Neural crest cell (in vitro differentiated cells): Measurements from ENCODE around the gene CAPZA2. TPM values are rescaled to one million over a fixed set of nuclear protein-coding genes. Genes with fewer than 3 reads are reported as not detected.

Experiments
- DNase-seq: peaks from one replicate; pipeline ENCODE4 v3.0.0; 2021; ENCODE audit warnings: low read depth, mixed read lengths, low spot score
- H3K27ac Mint-ChIP-seq: one replicate; pipeline ENCODE4 v1.8.0; 2021; ENCODE audit warnings: mild to moderate bottlenecking, mixed read lengths; ENCODE audit not compliant: unreplicated experiment
- H3K27me3 Mint-ChIP-seq: 2 replicates; pipeline ENCODE4 v1.8.0; 2021; ENCODE audit warnings: low read depth, mild to moderate bottlenecking, mixed read lengths
- H3K36me3 Mint-ChIP-seq: 2 replicates; pipeline ENCODE4 v1.8.0; 2021; ENCODE audit warnings: low read depth, mild to moderate bottlenecking, mixed read lengths
- H3K4me1 Mint-ChIP-seq: 2 replicates; pipeline ENCODE4 v1.8.0; 2021; ENCODE audit warnings: mixed read lengths
- H3K4me3 Mint-ChIP-seq: one replicate; pipeline ENCODE4 v1.8.0; 2021; ENCODE audit warnings: mild to moderate bottlenecking, mixed read lengths
- H3K9me3 Mint-ChIP-seq: 2 replicates; pipeline ENCODE4 v1.8.0; 2021; ENCODE audit warnings: mixed read lengths
- CTCF ChIP-seq: fragments of 200-600 bp; sonication (generic); conservative IDR thresholded peaks from 2 replicates; pipeline ENCODE4 v1.5.0; 2021; ENCODE audit warnings: antibody characterized with exemption, mild to moderate bottlenecking
- total RNA-seq: library from RNA; stranded (reverse); gene quantifications from 2 replicates; pipeline ENCODE4 v1.2.1, GENCODE V29; 2021

The CAPZA2 gene
- total RNA-seq, 1 donor from 2014 or later, result 115 TPM

GRCh38 chr7:116824449-116824848 lies 37.9 kb upstream of the CAPZA2 start:
- Mint-ChIP-seq H3K9me3 (peaks cover 9% of the 10 kb centered on the region), H3K27me3 (peaks cover 10% of the 10 kb centered on the region), H3K4me1 (no peaks in the 10 kb centered on the region), H3K27ac (no peak overlapping the region), H3K4me3 (no peak overlapping the region), H3K36me3 (no peaks in the 10 kb centered on the region)
- TF ChIP-seq CTCF, result no peak
- no peak for DNase-seq

- Mint-ChIP-seq H3K27me3 (peaks cover 10% of the 10 kb centered on the region), H3K4me1 (no peaks in the 10 kb centered on the region), H3K27ac (no peak overlapping the region), H3K4me3 (no peak overlapping the region), H3K9me3 (peaks cover 6% of the 10 kb centered on the region), H3K36me3 (no peaks in the 10 kb centered on the region)
- no peak for TF ChIP-seq CTCF
- DNase-seq, result no peak
These were observed 34.1 kb upstream of the CAPZA2 start for GRCh38 chr7:116828281-116828680.

DNA sequence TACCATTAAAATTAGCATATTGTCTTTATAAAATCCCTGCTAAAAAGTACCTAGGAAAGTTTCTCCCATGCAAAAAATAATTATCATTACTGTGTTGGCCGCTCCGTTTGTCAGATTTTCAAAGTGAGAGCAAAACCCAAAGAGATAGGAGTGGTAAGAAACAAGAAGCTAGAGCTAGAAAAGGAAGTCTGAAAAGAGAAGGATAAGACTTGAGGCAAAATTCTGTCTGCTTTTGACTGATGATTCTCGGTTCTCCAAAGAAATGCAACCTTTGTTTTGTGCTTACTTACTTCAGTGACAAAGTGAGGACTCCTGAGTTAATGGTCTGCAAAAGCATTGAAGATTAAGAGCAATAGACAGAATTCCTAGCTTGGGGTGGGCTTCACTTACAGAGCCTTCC lies 33.3 kb upstream of the CAPZA2 start:
- Mint-ChIP-seq H3K27ac (no peak overlapping the region), H3K9me3 (peaks cover 6% of the 10 kb centered on the region), H3K27me3 (peaks cover 10% of the 10 kb centered on the region), H3K4me3 (no peak overlapping the region), H3K36me3 (no peaks in the 10 kb centered on the region), H3K4me1 (no peaks in the 10 kb centered on the region)
- no peak for TF ChIP-seq CTCF
- DNase-seq, result no peak

DNA sequence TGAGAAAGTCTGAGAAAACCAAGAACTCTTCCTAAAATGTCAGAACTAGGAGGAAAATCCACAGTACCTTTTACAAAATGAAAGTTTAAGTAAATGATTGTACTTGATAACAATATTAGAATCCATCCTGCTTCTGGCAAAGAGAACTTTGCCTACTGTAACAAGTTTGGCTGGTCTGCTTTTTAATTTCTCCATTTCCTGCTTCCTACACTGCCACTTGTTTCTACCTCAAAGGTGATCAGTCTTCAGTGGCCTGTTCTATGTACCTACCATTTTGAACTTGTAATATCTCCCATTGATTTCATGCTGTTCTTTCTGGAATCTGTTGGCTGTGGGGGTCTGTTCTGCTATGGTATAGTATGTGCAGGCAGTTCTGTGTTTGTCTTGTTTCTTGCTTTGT lies 32.9 kb upstream of the CAPZA2 start:
- H3K4me1 Mint-ChIP-seq, result no peaks in the 10 kb centered on the region
- no peak for TF ChIP-seq CTCF
- H3K9me3 Mint-ChIP-seq, result peaks cover 3% of the 10 kb centered on the region
- H3K27ac Mint-ChIP-seq, result no peak overlapping the region
- no peak for DNase-seq
- no peaks in the 10 kb centered on the region for H3K36me3 Mint-ChIP-seq
- peaks cover 7% of the 10 kb centered on the region for H3K27me3 Mint-ChIP-seq
- no peak overlapping the region for H3K4me3 Mint-ChIP-seq

GRCh38 chr7:116832692-116833091 lies 29.7 kb upstream of the CAPZA2 start:
- TF ChIP-seq CTCF, result no peak
- no peak overlapping the region for H3K27ac Mint-ChIP-seq
- H3K4me1 Mint-ChIP-seq, result no peaks in the 10 kb centered on the region
- H3K27me3 Mint-ChIP-seq, result no peaks in the 10 kb centered on the region
- no peak for DNase-seq
- H3K4me3 Mint-ChIP-seq, result no peak overlapping the region
- no peaks in the 10 kb centered on the region for H3K36me3 Mint-ChIP-seq
- H3K9me3 Mint-ChIP-seq, result no peaks in the 10 kb centered on the region
